Cardiac fibroblast (primary cell): Measurements from ENCODE around the gene GLI3.

Experiments used
- DNase-seq, 2 donors: peaks; one replicate each; pipeline versions ENCODE4 v3.0.0 to v3.0.0-alpha.2; 2010; ENCODE audit warnings: low read depth in 2 of 2
- H3K4me3 ChIP-seq, 2 donors: replicated peaks in 1 of 2; 1 replicate in 1 of 2; 2 replicates in 1 of 2; pipeline ENCODE4 v1.5.1; 2011; ENCODE audit warnings: low read depth in 2 of 2, low read length in 2 of 2, mild to moderate bottlenecking in 2 of 2, moderate library complexity in 1 of 2
- TF ChIP-seq, protein P1 (sequence below): IDR thresholded peaks from one replicate; pipeline ENCODE4 v1.5.1; 2011; ENCODE audit warnings: low read depth, mild to moderate bottlenecking, low read length, inconsistent platforms

Gene GLI3

DNA sequence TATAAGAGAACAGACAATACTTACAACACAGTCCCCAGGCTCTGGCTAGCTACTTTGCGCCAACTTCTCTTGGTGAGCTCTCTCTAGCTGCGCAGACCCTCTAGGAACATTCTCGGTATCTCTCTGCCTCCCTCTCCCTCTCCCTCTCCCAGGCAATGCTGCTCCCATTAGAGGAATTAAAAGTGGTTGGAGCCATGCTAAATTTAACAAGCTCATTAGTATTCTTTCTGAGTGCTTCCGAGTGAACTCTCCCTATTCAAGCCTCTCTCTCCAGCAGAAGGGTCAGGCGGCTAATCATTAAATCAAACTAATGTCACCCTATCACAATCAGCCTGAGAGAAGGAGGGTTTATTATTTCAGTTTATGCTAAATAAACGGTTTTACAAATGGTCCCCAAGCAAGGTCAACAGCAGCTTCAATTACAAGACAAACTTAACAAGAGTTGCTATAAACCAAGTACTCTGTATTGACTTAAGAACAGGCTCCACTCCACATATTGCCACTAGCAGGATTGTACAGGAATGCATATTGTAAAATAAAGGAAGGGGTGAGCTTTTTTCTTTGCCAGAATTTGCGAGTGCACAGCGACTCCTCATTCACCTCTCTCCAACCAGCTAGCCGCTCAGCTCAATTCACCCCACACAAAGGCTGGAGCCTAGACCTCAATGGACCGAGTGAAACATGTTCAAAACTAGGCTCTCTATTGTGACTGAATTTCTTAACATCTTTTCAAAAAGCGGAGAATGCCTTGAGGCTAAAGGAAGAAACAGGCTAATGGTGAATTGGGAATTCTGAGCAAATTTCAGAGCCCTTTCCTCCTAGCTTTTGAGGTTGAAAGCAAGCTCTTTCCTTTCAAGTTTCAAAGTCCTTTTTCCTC is 84.4 kb downstream of the GLI3 start:
- no peak overlapping the region for H3K4me3 ChIP-seq
- DNase-seq = no peak
- TF ChIP-seq, protein P1, sequence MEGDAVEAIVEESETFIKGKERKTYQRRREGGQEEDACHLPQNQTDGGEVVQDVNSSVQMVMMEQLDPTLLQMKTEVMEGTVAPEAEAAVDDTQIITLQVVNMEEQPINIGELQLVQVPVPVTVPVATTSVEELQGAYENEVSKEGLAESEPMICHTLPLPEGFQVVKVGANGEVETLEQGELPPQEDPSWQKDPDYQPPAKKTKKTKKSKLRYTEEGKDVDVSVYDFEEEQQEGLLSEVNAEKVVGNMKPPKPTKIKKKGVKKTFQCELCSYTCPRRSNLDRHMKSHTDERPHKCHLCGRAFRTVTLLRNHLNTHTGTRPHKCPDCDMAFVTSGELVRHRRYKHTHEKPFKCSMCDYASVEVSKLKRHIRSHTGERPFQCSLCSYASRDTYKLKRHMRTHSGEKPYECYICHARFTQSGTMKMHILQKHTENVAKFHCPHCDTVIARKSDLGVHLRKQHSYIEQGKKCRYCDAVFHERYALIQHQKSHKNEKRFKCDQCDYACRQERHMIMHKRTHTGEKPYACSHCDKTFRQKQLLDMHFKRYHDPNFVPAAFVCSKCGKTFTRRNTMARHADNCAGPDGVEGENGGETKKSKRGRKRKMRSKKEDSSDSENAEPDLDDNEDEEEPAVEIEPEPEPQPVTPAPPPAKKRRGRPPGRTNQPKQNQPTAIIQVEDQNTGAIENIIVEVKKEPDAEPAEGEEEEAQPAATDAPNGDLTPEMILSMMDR = no peak

DNA sequence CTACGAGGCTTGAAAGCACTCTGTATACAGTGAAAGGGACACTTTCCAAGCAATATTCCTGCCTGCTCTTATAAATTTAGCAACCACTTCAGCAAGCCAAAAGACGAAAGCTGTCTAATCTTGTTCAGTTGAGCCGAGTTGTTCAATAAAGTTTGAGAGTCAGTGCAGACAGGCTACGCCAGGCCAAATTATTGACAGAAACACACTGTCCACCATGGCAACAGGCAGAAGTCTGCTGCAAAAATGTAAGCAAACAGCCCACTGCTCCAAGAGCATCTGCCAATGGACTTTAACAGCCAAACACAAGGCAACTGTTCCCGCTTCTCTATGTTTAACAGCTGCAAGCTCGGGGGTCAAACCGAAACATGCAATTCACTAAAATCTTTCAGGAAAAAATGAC is 85.7 kb downstream of the GLI3 start:
- TF ChIP-seq, protein P1 = no peak
- peak in 1 of 2 donors; percentile 50 for DNase-seq
- H3K4me3 ChIP-seq = no peak overlapping the region

DNA sequence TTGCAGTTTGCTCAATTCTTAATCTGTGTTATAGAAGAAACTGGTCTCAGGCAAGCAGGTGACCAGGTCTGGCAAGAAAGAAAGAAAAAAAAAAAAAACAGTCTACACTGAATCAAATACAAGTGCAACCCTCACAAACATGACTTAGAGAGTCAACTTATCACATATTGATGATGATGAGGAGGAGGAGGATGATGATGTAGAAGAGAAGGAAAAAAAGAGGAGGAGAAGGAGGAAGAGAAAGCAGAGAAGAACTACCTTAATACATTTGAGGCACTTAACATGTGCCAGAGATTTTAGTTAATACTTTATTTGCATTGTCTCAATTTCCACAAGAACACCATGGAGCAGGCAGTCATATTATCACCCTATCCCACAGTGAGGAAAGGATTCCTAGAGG is 91.5 kb downstream of the GLI3 start:
- TF ChIP-seq, protein P1 = no peak
- no peak overlapping the region for H3K4me3 ChIP-seq
- DNase-seq = no peak

DNA sequence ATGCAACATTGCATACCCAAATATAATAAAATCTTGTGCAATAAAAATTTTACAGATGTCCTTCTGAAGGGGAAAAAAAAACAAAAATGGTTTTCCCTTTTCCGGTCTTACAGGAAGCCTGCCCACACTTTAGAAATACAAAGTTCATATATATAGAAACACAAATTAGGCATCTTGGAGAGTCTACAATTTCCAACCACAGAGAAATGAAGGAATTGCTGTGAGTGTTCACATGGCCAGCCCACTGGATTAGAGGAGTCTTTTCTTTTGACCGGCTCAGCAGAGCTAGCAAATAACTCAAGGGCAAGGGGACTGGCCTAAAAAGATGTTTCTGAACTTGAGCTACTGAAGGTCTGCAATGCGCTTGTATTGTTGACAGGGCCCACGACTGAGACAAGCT is 92.4 kb downstream of the GLI3 start:
- no peak overlapping the region for H3K4me3 ChIP-seq
- TF ChIP-seq, protein P1 = no peak
- peak; percentile 50 to 70 for DNase-seq

DNA sequence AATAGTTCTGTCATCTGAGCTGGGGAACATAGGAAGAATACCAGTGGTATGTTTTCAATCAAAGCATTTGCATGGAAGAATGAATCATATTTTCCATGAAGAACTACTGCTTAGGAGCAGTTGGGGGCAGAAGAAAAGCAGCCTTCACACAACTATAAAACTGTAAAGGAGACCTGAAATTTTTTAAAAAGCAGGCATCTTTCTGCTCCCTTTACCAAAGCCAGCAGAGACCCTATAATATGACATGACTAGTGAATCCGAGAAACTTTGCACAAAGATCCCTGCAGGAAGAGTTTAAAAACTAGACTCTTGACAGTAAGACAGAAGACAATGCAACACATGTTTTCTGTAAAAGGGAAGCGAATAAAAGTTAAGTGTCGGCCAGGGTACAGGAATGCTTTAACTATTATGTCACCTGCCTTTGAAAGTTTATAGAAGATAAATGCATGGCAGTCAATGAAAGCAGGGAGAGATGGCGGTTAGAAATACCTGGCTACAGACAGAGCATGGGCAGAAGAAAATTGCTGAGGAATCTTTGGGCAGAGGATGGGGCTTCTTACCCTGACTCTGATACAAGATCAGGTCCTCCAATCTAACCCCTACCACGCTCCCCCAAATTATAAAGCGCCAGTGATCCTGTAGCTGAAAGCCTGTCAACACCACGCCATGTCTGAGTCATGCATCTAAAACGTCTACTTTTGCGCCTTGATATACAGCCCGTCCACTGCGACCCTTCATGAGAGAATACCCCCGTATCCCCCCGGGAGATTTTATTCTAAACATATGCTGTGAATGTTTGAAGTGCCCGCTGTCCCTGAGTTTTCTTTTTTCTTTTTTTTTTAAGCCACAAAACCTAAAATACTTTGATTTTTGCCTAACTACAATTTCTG is 93.1 kb downstream of the GLI3 start:
- TF ChIP-seq, protein P1 = no peak
- peak; percentile 37 to 41 for DNase-seq
- H3K4me3 ChIP-seq = no peak overlapping the region

DNA sequence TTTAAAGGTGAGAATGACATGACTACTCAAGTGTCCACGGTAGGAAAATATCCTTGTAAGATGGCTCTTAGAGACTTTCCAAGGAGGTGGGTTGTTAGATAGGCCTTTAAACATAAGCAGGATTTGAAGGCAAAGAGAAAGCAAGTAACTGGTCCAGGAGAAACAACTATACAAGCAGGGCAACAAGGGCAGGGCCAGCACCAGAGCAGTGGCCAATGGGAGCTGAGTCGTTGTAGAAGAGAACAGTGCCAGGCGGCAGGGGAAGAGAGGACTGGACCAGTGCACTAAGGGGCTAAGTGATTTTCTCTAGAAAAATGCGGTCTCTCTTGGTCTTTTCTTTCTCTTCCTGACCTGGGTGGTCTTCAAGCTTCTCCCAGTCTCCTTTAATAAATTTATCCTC is 94.9 kb downstream of the GLI3 start:
- no peak overlapping the region for H3K4me3 ChIP-seq
- TF ChIP-seq, protein P1 = no peak
- DNase-seq = no peak
